Hematopoietic multipotent progenitor cell treated with erythropoietin and hydrocortisone succinate and interleukin-3 and kit ligand, for 8 days (in vitro differentiated cells): Measurements from ENCODE around the gene C6orf89.
"Not testable (repeated sequence)": the region's sequence is repeated elsewhere in the genome, so short reads cannot be mapped to it uniquely, and the experiment has no call there.

Experiments
- DNase-seq: peaks from one replicate; pipeline ENCODE4 v3.0.0-alpha.2; 2015

C6orf89 gene

GRCh38 chr6:36925809-36926208 lies 40.1 kb downstream of the C6orf89 start:
- DNase-seq: no peak

GRCh38 chr6:36926708-36927513 lies 41.2 kb downstream of the C6orf89 start:
- no peak for DNase-seq

GRCh38 chr6:36927691-36928546 lies 42.2 kb downstream of the C6orf89 start:
- DNase-seq: no peak

- no peak for DNase-seq
These were observed 42.8 kb downstream of the C6orf89 start for GRCh38 chr6:36928547-36928918.

- no peak for DNase-seq
These were observed 43.4 kb downstream of the C6orf89 start for GRCh38 chr6:36929152-36929551.

- no peak for DNase-seq
These were observed 43.9 kb downstream of the C6orf89 start for GRCh38 chr6:36929607-36930006.

GRCh38 chr6:36930483-36930882 lies 44.7 kb downstream of the C6orf89 start:
- no peak for DNase-seq

- DNase-seq: no peak
These were observed 47.4 kb downstream of the C6orf89 start for GRCh38 chr6:36933102-36933501.

- DNase-seq: no peak
These were observed 47.8 kb downstream of the C6orf89 start for GRCh38 chr6:36933519-36933918.

- DNase-seq: no peak
These were observed 49.1 kb downstream of the C6orf89 start for GRCh38 chr6:36934901-36935300.

- no peak for DNase-seq
These were observed 51.1 kb downstream of the C6orf89 start for GRCh38 chr6:36936824-36937223.

- DNase-seq: no peak
These were observed 52.1 kb downstream of the C6orf89 start for GRCh38 chr6:36937896-36938295.

GRCh38 chr6:36938536-36938935 lies 52.8 kb downstream of the C6orf89 start:
- no peak for DNase-seq

- DNase-seq: not testable (repeated sequence)
These were observed 53.3 kb downstream of the C6orf89 start for GRCh38 chr6:36939005-36939404.

- DNase-seq: no peak
These were observed 54.3 kb downstream of the C6orf89 start for GRCh38 chr6:36940027-36940426.

GRCh38 chr6:36941561-36941960 lies 55.8 kb downstream of the C6orf89 start:
- DNase-seq: not testable (repeated sequence)

GRCh38 chr6:36942329-36942728 lies 56.6 kb downstream of the C6orf89 start:
- not testable (repeated sequence) for DNase-seq

- no peak for DNase-seq
These were observed 58.9 kb downstream of the C6orf89 start for GRCh38 chr6:36944650-36945049.

- no peak for DNase-seq
These were observed 59.5 kb downstream of the C6orf89 start for GRCh38 chr6:36945301-36945700.

GRCh38 chr6:36946526-36946925 lies 60.8 kb downstream of the C6orf89 start:
- DNase-seq: no peak

GRCh38 chr6:36947570-36948351 lies 62.0 kb downstream of the C6orf89 start:
- DNase-seq: no peak

GRCh38 chr6:36949076-36949475 lies 63.3 kb downstream of the C6orf89 start:
- not testable (repeated sequence) for DNase-seq

- DNase-seq: no peak
These were observed 63.9 kb downstream of the C6orf89 start for GRCh38 chr6:36949636-36950035.
